ENCODE results near the gene CCL1.

Gene CCL1

GRCh38 chr17:34367486-34368195, 4.6 kb upstream of the CCL1 start:
- Histone ChIP-seq H3K27me3 (ENCODE audit: control insufficient read depth, insufficient read depth, low read length) (no peaks in the 10 kb centered on the region), H3K9me3 (ENCODE audit: control insufficient read depth, insufficient read depth, low read length) (no peaks in the 10 kb centered on the region)

GRCh38 chr17:34366529-34367107, 3.6 kb upstream of the CCL1 start:
- Histone ChIP-seq H3K36me3 (ENCODE audit: control insufficient read depth, insufficient read depth, low read length) (no peaks in the 10 kb centered on the region), H3K27me3 (ENCODE audit: control insufficient read depth, insufficient read depth, low read length) (peaks cover 2% of the 10 kb centered on the region), H3K9me3 (ENCODE audit: control insufficient read depth, insufficient read depth, low read length) (no peaks in the 10 kb centered on the region), H3K9ac (ENCODE audit: low read depth, low read length) (no peak overlapping the region), H3K4me3 (ENCODE audit: low read depth, low read length) (no peak overlapping the region), H3K4me1 (ENCODE audit: control insufficient read depth, insufficient read depth, low read length) (no peaks in the 10 kb centered on the region)

More at GRCh38 chr17:34367486-34368195, 4.6 kb upstream of the CCL1 start:
- Histone ChIP-seq H3K4me3 (ENCODE audit: low read depth, low read length) (no peak overlapping the region), H3K36me3 (ENCODE audit: control insufficient read depth, insufficient read depth, low read length) (no peaks in the 10 kb centered on the region), H3K9ac (ENCODE audit: low read depth, low read length) (no peak overlapping the region), H3K4me1 (ENCODE audit: control insufficient read depth, insufficient read depth, low read length) (no peaks in the 10 kb centered on the region)

- Histone ChIP-seq H3K9ac (ENCODE audit: low read depth, low read length) (no peak overlapping the region), H3K4me3 (ENCODE audit: low read depth, low read length) (no peak overlapping the region), H3K4me1 (ENCODE audit: control insufficient read depth, insufficient read depth, low read length) (no peaks in the 10 kb centered on the region), H3K27me3 (ENCODE audit: control insufficient read depth, insufficient read depth, low read length) (peaks cover 2% of the 10 kb centered on the region), H3K36me3 (ENCODE audit: control insufficient read depth, insufficient read depth, low read length) (no peaks in the 10 kb centered on the region), H3K9me3 (ENCODE audit: control insufficient read depth, insufficient read depth, low read length) (no peaks in the 10 kb centered on the region)
These were observed 3.0 kb upstream of the CCL1 start for GRCh38 chr17:34366010-34366409.

GRCh38 chr17:34365340-34365739, 2.3 kb upstream of the CCL1 start:
- Histone ChIP-seq H3K9me3 (ENCODE audit: control insufficient read depth, insufficient read depth, low read length) (no peaks in the 10 kb centered on the region), H3K27me3 (ENCODE audit: control insufficient read depth, insufficient read depth, low read length) (peaks cover 2% of the 10 kb centered on the region), H3K4me3 (ENCODE audit: low read depth, low read length) (no peak overlapping the region), H3K9ac (ENCODE audit: low read depth, low read length) (no peak overlapping the region), H3K36me3 (ENCODE audit: control insufficient read depth, insufficient read depth, low read length) (no peaks in the 10 kb centered on the region), H3K4me1 (ENCODE audit: control insufficient read depth, insufficient read depth, low read length) (no peaks in the 10 kb centered on the region)

GRCh38 chr17:34364751-34365150, 1.7 kb upstream of the CCL1 start:
- Histone ChIP-seq H3K9me3 (ENCODE audit: control insufficient read depth, insufficient read depth, low read length) (no peaks in the 10 kb centered on the region), H3K4me3 (ENCODE audit: low read depth, low read length) (no peak overlapping the region), H3K27me3 (ENCODE audit: control insufficient read depth, insufficient read depth, low read length) (peaks cover 2% of the 10 kb centered on the region), H3K4me1 (ENCODE audit: control insufficient read depth, insufficient read depth, low read length) (no peaks in the 10 kb centered on the region), H3K9ac (ENCODE audit: low read depth, low read length) (no peak overlapping the region), H3K36me3 (ENCODE audit: control insufficient read depth, insufficient read depth, low read length) (no peaks in the 10 kb centered on the region)

GRCh38 chr17:34361478-34362061, 1.5 kb downstream of the CCL1 start:
- Histone ChIP-seq H3K27me3 (ENCODE audit: control insufficient read depth, insufficient read depth, low read length) (peaks cover 2% of the 10 kb centered on the region), H3K4me1 (ENCODE audit: control insufficient read depth, insufficient read depth, low read length) (no peaks in the 10 kb centered on the region), H3K9me3 (ENCODE audit: control insufficient read depth, insufficient read depth, low read length) (no peaks in the 10 kb centered on the region), H3K9ac (ENCODE audit: low read depth, low read length) (no peak overlapping the region), H3K4me3 (ENCODE audit: low read depth, low read length) (no peak overlapping the region), H3K36me3 (ENCODE audit: control insufficient read depth, insufficient read depth, low read length) (no peaks in the 10 kb centered on the region)

GRCh38 chr17:34360601-34361270, 2.3 kb downstream of the CCL1 start:
- H3K4me3 ChIP-seq (ENCODE audit: low read depth, low read length) = no peak overlapping the region
- H3K27me3 ChIP-seq (ENCODE audit: control insufficient read depth, insufficient read depth, low read length) = peaks cover 2% of the 10 kb centered on the region
- H3K9me3 ChIP-seq (ENCODE audit: control insufficient read depth, insufficient read depth, low read length) = no peaks in the 10 kb centered on the region
- no peaks in the 10 kb centered on the region for H3K36me3 ChIP-seq (ENCODE audit: control insufficient read depth, insufficient read depth, low read length)
- H3K9ac ChIP-seq (ENCODE audit: low read depth, low read length) = no peak overlapping the region
- no peaks in the 10 kb centered on the region for H3K4me1 ChIP-seq (ENCODE audit: control insufficient read depth, insufficient read depth, low read length)

GRCh38 chr17:34358631-34359030, 4.4 kb downstream of the CCL1 start:
- Histone ChIP-seq H3K9me3 (ENCODE audit: control insufficient read depth, insufficient read depth, low read length) (no peaks in the 10 kb centered on the region), H3K4me3 (ENCODE audit: low read depth, low read length) (no peak overlapping the region), H3K9ac (ENCODE audit: low read depth, low read length) (no peak overlapping the region), H3K27me3 (ENCODE audit: control insufficient read depth, insufficient read depth, low read length) (peaks cover 2% of the 10 kb centered on the region), H3K36me3 (ENCODE audit: control insufficient read depth, insufficient read depth, low read length) (no peaks in the 10 kb centered on the region), H3K4me1 (ENCODE audit: control insufficient read depth, insufficient read depth, low read length) (no peaks in the 10 kb centered on the region)

- Histone ChIP-seq H3K4me1 (ENCODE audit: control insufficient read depth, insufficient read depth, low read length) (no peaks in the 10 kb centered on the region), H3K27me3 (ENCODE audit: control insufficient read depth, insufficient read depth, low read length) (peaks cover 2% of the 10 kb centered on the region), H3K9me3 (ENCODE audit: control insufficient read depth, insufficient read depth, low read length) (no peaks in the 10 kb centered on the region), H3K36me3 (ENCODE audit: control insufficient read depth, insufficient read depth, low read length) (no peaks in the 10 kb centered on the region), H3K9ac (ENCODE audit: low read depth, low read length) (no peak overlapping the region), H3K4me3 (ENCODE audit: low read depth, low read length) (no peak overlapping the region)
These were observed 5.6 kb downstream of the CCL1 start for GRCh38 chr17:34357398-34357797.

GRCh38 chr17:34356194-34356593, 6.8 kb downstream of the CCL1 start, which contains the start of gene CCL13:
Gene CCL13 (plus strand): TSS chr17:34356480. CDS start chr17:34356527, 47 bp downstream.
- Histone ChIP-seq H3K4me3 (ENCODE audit: low read depth, low read length) (no peak within 1 kb of the TSS), H3K27me3 (ENCODE audit: control insufficient read depth, insufficient read depth, low read length) (no peaks in the 10 kb centered on the region), H3K4me1 (ENCODE audit: control insufficient read depth, insufficient read depth, low read length) (no peaks in the 10 kb centered on the region), H3K36me3 (ENCODE audit: control insufficient read depth, insufficient read depth, low read length) (no peaks in the 10 kb centered on the region), H3K9me3 (ENCODE audit: control insufficient read depth, insufficient read depth, low read length) (no peaks in the 10 kb centered on the region), H3K9ac (ENCODE audit: low read depth, low read length) (no peak within 1 kb of the TSS)

GRCh38 chr17:34354637-34355036, 8.4 kb downstream of the CCL1 start:
- Histone ChIP-seq H3K9me3 (ENCODE audit: control insufficient read depth, insufficient read depth, low read length) (no peaks in the 10 kb centered on the region), H3K9ac (ENCODE audit: low read depth, low read length) (no peak overlapping the region), H3K4me3 (ENCODE audit: low read depth, low read length) (no peak overlapping the region), H3K27me3 (ENCODE audit: control insufficient read depth, insufficient read depth, low read length) (no peaks in the 10 kb centered on the region), H3K36me3 (ENCODE audit: control insufficient read depth, insufficient read depth, low read length) (no peaks in the 10 kb centered on the region), H3K4me1 (ENCODE audit: control insufficient read depth, insufficient read depth, low read length) (peaks cover 2% of the 10 kb centered on the region)
